Peyer's patch (tissue), 4 donors: ENCODE results near the gene KRTAP4-11. TPM values are rescaled to one million over a fixed set of nuclear protein-coding genes. Genes with fewer than 3 reads are reported as not detected.

Experiments used
- DNase-seq, 3 donors: peaks; one replicate each; pipeline ENCODE4 v3.0.0-alpha.2; 2017 to 2019
- H3K27ac ChIP-seq, 4 donors: fragments of 200-600 bp; sonication (generic); one replicate each; pipeline ENCODE4 v1.5.1; 2016 to 2019
- H3K27me3 ChIP-seq, 2 donors: fragments of 200-600 bp; sonication (generic); one replicate each; pipeline ENCODE4 v1.5.1; 2019
- H3K36me3 ChIP-seq, 3 donors: fragments of 200-600 bp; sonication (generic); one replicate each; pipeline ENCODE4 v1.5.1; 2016 to 2019
- H3K4me1 ChIP-seq, 4 donors: fragments of 200-600 bp; sonication (generic); one replicate each; pipeline ENCODE4 v1.5.1; 2016 to 2019
- H3K4me3 ChIP-seq, 4 donors: fragments of 200-600 bp; sonication (generic); 1 replicate in 3 of 4; 2 replicates in 1 of 4; pipeline ENCODE4 v1.5.1; 2016 to 2019; ENCODE audit warnings: mild to moderate bottlenecking in 1 of 4
- H3K9me3 ChIP-seq, 4 donors: fragments of 200-600 bp; sonication (generic); one replicate each; pipeline ENCODE4 v1.5.1; 2016 to 2019; ENCODE audit warnings: mild to moderate bottlenecking in 1 of 4
- POLR2A ChIP-seq, 2 donors: fragments of 450-650 bp; IDR thresholded peaks; one replicate each; pipeline ENCODE4 v1.5.1; 2017; ENCODE audit warnings: antibody characterized with exemption in 2 of 2, mild to moderate bottlenecking in 2 of 2, moderate library complexity in 2 of 2
- total RNA-seq, 4 donors: library from RNA; depleted of rRNA; stranded (reverse); fragments of >200 nt; gene quantifications; one replicate each; pipeline ENCODE4 v1.1.0, GENCODE V29; 2016

KRTAP4-11 gene
- total RNA-seq, 4 donors from 2014 or later = not detected

- H3K36me3 ChIP-seq = no peaks in the 10 kb centered on the region
- H3K27ac ChIP-seq = no peak overlapping the region
- DNase-seq = no peak
- no peak for TF ChIP-seq POLR2A (IDR thresholded peaks at IDR 0.05)
- H3K9me3 ChIP-seq = no peaks in the 10 kb centered on the region
- no peaks in the 10 kb centered on the region for H3K4me1 ChIP-seq
- H3K4me3 ChIP-seq = no peak overlapping the region
- no peaks in the 10 kb centered on the region for H3K27me3 ChIP-seq
These were observed 50.9 kb downstream of the KRTAP4-11 start for GRCh38 chr17:41067281-41067680.

Other genes with a start within 250 kb of the KRTAP4-11 start
- gene KRT20, start 233.1 kb downstream of the KRTAP4-11 start, total RNA-seq = 100 to 1,000 TPM; 111 to 978 (median 820) TPM
- 1 to 10 TPM in 2 of 4 donors, not detected in 2; 1.1 to 2.5 TPM for gene KRT23, start 180.7 kb downstream of the KRTAP4-11 start, total RNA-seq
- not detected for gene KRT39, start 151.4 kb downstream of the KRTAP4-11 start, total RNA-seq
- gene KRT40, start 134.0 kb downstream of the KRTAP4-11 start, total RNA-seq = 1 to 10 TPM in 1 of 4 donors, under 1 TPM in 2, not detected in 1; 0.88 to 1.0 (median 0.94) TPM
- not detected for gene KRTAP3-3, start 124.2 kb downstream of the KRTAP4-11 start, total RNA-seq
- gene KRTAP3-2, start 118.5 kb downstream of the KRTAP4-11 start, total RNA-seq = not detected
- not detected for gene KRTAP3-1, start 109.2 kb downstream of the KRTAP4-11 start, total RNA-seq
- gene KRTAP1-5, start 91.2 kb downstream of the KRTAP4-11 start, total RNA-seq = not detected
- gene KRTAP1-4, start 88.2 kb downstream of the KRTAP4-11 start, total RNA-seq = not detected
- gene KRTAP1-3, start 83.5 kb downstream of the KRTAP4-11 start, total RNA-seq = not detected
- not detected for gene KRTAP1-1, start 76.9 kb downstream of the KRTAP4-11 start, total RNA-seq
- gene KRTAP2-1, start 71.1 kb downstream of the KRTAP4-11 start, total RNA-seq = not detected
- not detected for gene KRTAP2-2, start 63.1 kb downstream of the KRTAP4-11 start, total RNA-seq
- gene KRTAP2-3, start 58.3 kb downstream of the KRTAP4-11 start, total RNA-seq = not detected
- not detected for gene KRTAP2-4, start 52.5 kb downstream of the KRTAP4-11 start, total RNA-seq
- gene KRTAP4-7, start 34.2 kb downstream of the KRTAP4-11 start, total RNA-seq = not detected
- not detected for gene KRTAP4-8, start 20.2 kb downstream of the KRTAP4-11 start, total RNA-seq
- gene KRTAP4-16, start 16.2 kb downstream of the KRTAP4-11 start, total RNA-seq = not detected
- not detected for gene KRTAP4-9, start 13.0 kb downstream of the KRTAP4-11 start, total RNA-seq
- not detected for gene KRTAP4-12, start 5.8 kb upstream of the KRTAP4-11 start, total RNA-seq
- not detected for gene KRTAP4-6, start 22.2 kb upstream of the KRTAP4-11 start, total RNA-seq
- not detected for gene KRTAP4-5, start 31.5 kb upstream of the KRTAP4-11 start, total RNA-seq
- not detected for gene KRTAP4-4, start 42.4 kb upstream of the KRTAP4-11 start, total RNA-seq
- gene KRTAP4-3, start 49.8 kb upstream of the KRTAP4-11 start, total RNA-seq = not detected
- gene KRTAP4-2, start 59.8 kb upstream of the KRTAP4-11 start, total RNA-seq = not detected
- not detected for gene KRTAP4-1, start 66.5 kb upstream of the KRTAP4-11 start, total RNA-seq
- not detected for gene KRTAP9-1, start 71.5 kb upstream of the KRTAP4-11 start, total RNA-seq
- gene KRTAP9-2, start 108.3 kb upstream of the KRTAP4-11 start, total RNA-seq = not detected
- gene KRTAP9-3, start 114.1 kb upstream of the KRTAP4-11 start, total RNA-seq = not detected
- gene KRTAP9-8, start 119.6 kb upstream of the KRTAP4-11 start, total RNA-seq = not detected
- not detected for gene KRTAP9-4, start 131.3 kb upstream of the KRTAP4-11 start, total RNA-seq
- gene KRTAP9-9, start 137.0 kb upstream of the KRTAP4-11 start, total RNA-seq = not detected
- gene KRTAP9-6, start 147.0 kb upstream of the KRTAP4-11 start, total RNA-seq = not detected
- gene KRTAP9-7, start 157.3 kb upstream of the KRTAP4-11 start, total RNA-seq = not detected
- not detected for gene KRTAP29-1, start 184.5 kb upstream of the KRTAP4-11 start, total RNA-seq
- gene KRTAP16-1, start 190.9 kb upstream of the KRTAP4-11 start, total RNA-seq = not detected
- gene KRTAP17-1, start 197.3 kb upstream of the KRTAP4-11 start, total RNA-seq = not detected
- not detected for gene KRT33A, start 232.5 kb upstream of the KRTAP4-11 start, total RNA-seq